Gastrocnemius medialis (tissue), 4 donors: ENCODE measurements around the gene SNCG.

Source experiments
- POLR2A ChIP-seq, 2 donors: fragments of 450-650 bp; IDR thresholded peaks; one replicate each; pipeline ENCODE4 v1.6.1; 2017; ENCODE audit warnings: antibody characterized with exemption in 2 of 2, mild to moderate bottlenecking in 2 of 2, moderate library complexity in 2 of 2
- TF ChIP-seq, protein P1 (sequence below), 5 experiments: fragments of 450-650 bp in 3 of 5; fragments of 200-600 bp in 2 of 5; sonication (generic) in 2 of 5; IDR thresholded peaks in 4 of 5; conservative IDR thresholded peaks in 1 of 5; 1 replicate in 4 of 5; 2 replicates in 1 of 5; pipeline ENCODE4 v1.5.1; 2016 to 2019; ENCODE audit warnings: antibody characterized with exemption in 5 of 5, mild to moderate bottlenecking in 3 of 5, moderate library complexity in 3 of 5

DNA sequence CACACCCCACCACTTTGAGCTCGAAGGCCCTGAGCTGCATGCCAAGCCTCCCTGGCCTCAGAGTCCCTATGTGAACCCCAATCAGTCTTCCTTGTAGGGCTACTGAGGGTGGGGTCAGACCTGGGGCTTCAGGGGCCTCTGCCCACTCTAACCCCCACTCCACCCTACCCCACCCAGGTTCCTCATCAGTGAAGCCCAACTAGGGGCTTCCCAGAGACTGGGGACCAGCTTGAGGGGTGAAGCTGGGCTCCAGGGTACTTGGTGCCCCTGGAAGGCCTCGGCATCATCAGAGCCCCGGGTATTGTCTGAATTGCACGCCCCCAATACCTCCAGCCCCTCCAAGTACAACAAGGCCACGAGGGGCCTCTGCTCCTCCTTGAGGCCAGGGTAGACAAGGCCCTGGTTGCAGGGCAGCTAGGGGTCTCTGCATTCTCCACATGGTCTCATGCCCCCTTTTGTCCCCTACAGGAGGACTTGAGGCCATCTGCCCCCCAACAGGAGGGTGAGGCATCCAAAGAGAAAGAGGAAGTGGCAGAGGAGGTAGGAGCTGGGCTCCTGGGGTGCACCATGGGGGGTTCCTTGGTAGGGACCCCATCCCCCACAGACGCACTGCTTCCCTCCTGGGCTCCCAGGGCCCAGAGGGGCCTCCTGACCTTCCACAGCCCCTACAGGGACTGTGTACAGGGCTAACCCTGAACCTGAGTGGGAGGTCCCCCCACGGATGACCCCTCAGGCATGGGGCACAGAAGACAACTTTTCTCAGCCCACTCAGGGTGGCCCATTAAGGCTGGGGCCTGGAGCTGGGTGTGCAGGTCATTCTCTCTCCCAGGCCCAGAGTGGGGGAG is 4.0 kb downstream of the SNCG start:
- TF ChIP-seq, protein P1, sequence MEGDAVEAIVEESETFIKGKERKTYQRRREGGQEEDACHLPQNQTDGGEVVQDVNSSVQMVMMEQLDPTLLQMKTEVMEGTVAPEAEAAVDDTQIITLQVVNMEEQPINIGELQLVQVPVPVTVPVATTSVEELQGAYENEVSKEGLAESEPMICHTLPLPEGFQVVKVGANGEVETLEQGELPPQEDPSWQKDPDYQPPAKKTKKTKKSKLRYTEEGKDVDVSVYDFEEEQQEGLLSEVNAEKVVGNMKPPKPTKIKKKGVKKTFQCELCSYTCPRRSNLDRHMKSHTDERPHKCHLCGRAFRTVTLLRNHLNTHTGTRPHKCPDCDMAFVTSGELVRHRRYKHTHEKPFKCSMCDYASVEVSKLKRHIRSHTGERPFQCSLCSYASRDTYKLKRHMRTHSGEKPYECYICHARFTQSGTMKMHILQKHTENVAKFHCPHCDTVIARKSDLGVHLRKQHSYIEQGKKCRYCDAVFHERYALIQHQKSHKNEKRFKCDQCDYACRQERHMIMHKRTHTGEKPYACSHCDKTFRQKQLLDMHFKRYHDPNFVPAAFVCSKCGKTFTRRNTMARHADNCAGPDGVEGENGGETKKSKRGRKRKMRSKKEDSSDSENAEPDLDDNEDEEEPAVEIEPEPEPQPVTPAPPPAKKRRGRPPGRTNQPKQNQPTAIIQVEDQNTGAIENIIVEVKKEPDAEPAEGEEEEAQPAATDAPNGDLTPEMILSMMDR (IDR thresholded peaks at IDR 0.05 in 4 of 5, conservative IDR thresholded peaks at IDR 0.05 in 1 of 5): no peak
- TF ChIP-seq POLR2A (IDR thresholded peaks at IDR 0.05): no peak
